Activated CD8-positive, alpha-beta T cell treated with anti-CD3 and anti-CD28 coated beads for 36 hours (primary cell): Measurements from ENCODE around the gene RPS19. TPM values are rescaled to one million over a fixed set of nuclear protein-coding genes. Genes with fewer than 3 reads are reported as not detected.
A peak's percentile ranks its signal among the peaks of the same experiment; 100 is the strongest.

Source experiments
- ATAC-seq: fragments of 200-7000 bp; cut with Tn5 transposase; one replicate; pipeline ENCODE4 v1.10.0; 2021; ENCODE audit warnings: mild to moderate bottlenecking, moderate library complexity
- CTCF ChIA-PET: fragments of 350-600 bp; sonication (Branson Sonifier 250); formaldehyde crosslinking; loops from one replicate; lab custom pipeline; 2021; ENCODE audit warnings: antibody characterized with exemption; lab: Charles Lee
- POLR2A ChIA-PET: fragments of 350-600 bp; sonication (Branson Sonifier 250); formaldehyde crosslinking; loops from one replicate; lab custom pipeline; 2021; ENCODE audit warnings: antibody characterized with exemption; lab: Charles Lee
- DNase-seq: peaks from one replicate; pipeline ENCODE4 v3.0.0-alpha.2; 2020
- H3K27ac Mint-ChIP-seq: one replicate; pipeline ENCODE4 v1.8.0; 2021; ENCODE audit warnings: mild to moderate bottlenecking, mixed read lengths
- H3K27me3 Mint-ChIP-seq: one replicate; pipeline ENCODE4 v1.8.0; 2021; ENCODE audit warnings: mixed read lengths
- H3K36me3 Mint-ChIP-seq: one replicate; pipeline ENCODE4 v1.8.0; 2021; ENCODE audit warnings: low read depth, mixed read lengths
- H3K4me1 Mint-ChIP-seq: one replicate; pipeline ENCODE4 v1.8.0; 2021; ENCODE audit warnings: low read depth, mixed read lengths
- H3K4me3 Mint-ChIP-seq: one replicate; pipeline ENCODE4 v1.8.0; 2021; ENCODE audit warnings: mild to moderate bottlenecking, moderate library complexity, mixed read lengths
- H3K9me3 Mint-ChIP-seq: one replicate; pipeline ENCODE4 v1.8.0; 2021; ENCODE audit warnings: mixed read lengths
- CTCF ChIP-seq: fragments of 200-600 bp; IDR thresholded peaks from one replicate; pipeline ENCODE4 v1.8.0; 2022; ENCODE audit warnings: antibody characterized with exemption, mild to moderate bottlenecking
- intact Hi-C: fragments of 100-400 bp; cut with micrococcal nuclease; formaldehyde crosslinking; loops from one replicate; pipeline ENCODE4 v1.10.0; 2022
- total RNA-seq, 2 experiments: library from RNA; stranded (reverse); gene quantifications; one replicate each; pipeline ENCODE4 v1.2.3, GENCODE V29; 2021

The RPS19 gene
- total RNA-seq, 2 experiments from 2014 or later: 3,454 to 3,479 TPM

GRCh38 chr19:41883463-41883820 is 23.4 kb downstream of the RPS19 start:
- Mint-ChIP-seq H3K27me3 (no peaks in the 10 kb centered on the region), H3K9me3 (no peaks in the 10 kb centered on the region), H3K27ac (peak overlapping the region; percentile 94), H3K4me1 (peaks cover 49% of the 10 kb centered on the region), H3K4me3 (peak overlapping the region; percentile 73), H3K36me3 (peaks cover 31% of the 10 kb centered on the region)
- intact Hi-C loops: no loop called here
- ATAC-seq (no peak), DNase-seq (peak; percentile 28)
- ChIA-PET POLR2A (interaction anchor here (1.0 to 13.9 kb wide), 6 partner anchors 11 to 75 kb away, joined by 3 to 282 read pairs (median 33); partner anchors contain the start of genes CD79A and RPS19), CTCF (interaction anchor here (6.3 kb wide), 1 partner anchor 10 kb away, joined by 61 read pairs; no protein-coding TSS in a partner anchor)
- TF ChIP-seq CTCF: no peak

- intact Hi-C loops: no loop called here
- TF ChIP-seq CTCF: no peak
- H3K4me1 Mint-ChIP-seq: peaks cover 50% of the 10 kb centered on the region
- peaks cover 37% of the 10 kb centered on the region for H3K36me3 Mint-ChIP-seq
- H3K27ac Mint-ChIP-seq: peak overlapping the region; percentile 94
- no peaks in the 10 kb centered on the region for H3K9me3 Mint-ChIP-seq
- no peaks in the 10 kb centered on the region for H3K27me3 Mint-ChIP-seq
- ATAC-seq (peak; percentile 73), DNase-seq (peak; percentile 94)
- POLR2A ChIA-PET: interaction anchor here (0.9 to 13.9 kb wide), 14 partner anchors 12 to 75 kb away, joined by 3 to 282 read pairs (median 6); partner anchors contain the start of genes CD79A, RABAC1 and RPS19
- CTCF ChIA-PET: interaction anchor here (0.8 to 6.3 kb wide), 5 partner anchors 10 to 89 kb away, joined by 3 to 61 read pairs (median 16); partner anchors contain the start of gene RPS19
- peak overlapping the region; percentile 73 for H3K4me3 Mint-ChIP-seq
Measured at GRCh38 chr19:41883821-41884733, 24.0 kb downstream of the RPS19 start.

GRCh38 chr19:41886761-41887710 is 27.0 kb downstream of the RPS19 start:
- ATAC-seq: peak; percentile 45
- CTCF ChIA-PET: interaction anchor here (0.7 to 6.3 kb wide), 12 partner anchors 9 to 71 kb away, joined by 3 to 61 read pairs (median 7); partner anchors contain the start of genes RABAC1 and RPS19
- DNase-seq: peak; percentile 88
- H3K9me3 Mint-ChIP-seq: no peaks in the 10 kb centered on the region
- peak overlapping the region; percentile 73 for H3K4me3 Mint-ChIP-seq
- peaks cover 57% of the 10 kb centered on the region for H3K36me3 Mint-ChIP-seq
- peaks cover 58% of the 10 kb centered on the region for H3K4me1 Mint-ChIP-seq
- POLR2A ChIA-PET: interaction anchor here (0.6 to 13.9 kb wide), 14 partner anchors 9 to 70 kb away, joined by 3 to 282 read pairs (median 6); partner anchors contain the start of genes CD79A and RPS19
- H3K27me3 Mint-ChIP-seq: no peaks in the 10 kb centered on the region
- intact Hi-C loops: loop anchor here (5.0 kb wide), 1 partner anchor 60 kb away; no protein-coding TSS in a partner anchor
- H3K27ac Mint-ChIP-seq: peak overlapping the region; percentile 93
- TF ChIP-seq CTCF: no peak

GRCh38 chr19:41887711-41888382 is 27.8 kb downstream of the RPS19 start:
- Mint-ChIP-seq H3K27me3 (no peaks in the 10 kb centered on the region), H3K4me1 (peaks cover 57% of the 10 kb centered on the region), H3K27ac (peak overlapping the region; percentile 93), H3K4me3 (peak overlapping the region; percentile 73), H3K36me3 (peaks cover 62% of the 10 kb centered on the region), H3K9me3 (no peaks in the 10 kb centered on the region)
- TF ChIP-seq CTCF: peak; percentile 50
- CTCF ChIA-PET: interaction anchor here (0.6 to 6.3 kb wide), 13 partner anchors 11 to 64 kb away, joined by 3 to 61 read pairs (median 6); partner anchors contain the start of gene RPS19
- ATAC-seq (peak; percentile 57), DNase-seq (peak; percentile 96)
- POLR2A ChIA-PET: interaction anchor here (0.6 to 13.9 kb wide), 12 partner anchors 14 to 1854 kb away, joined by 3 to 282 read pairs (median 4); partner anchors contain the start of genes CD79A, RABAC1 and RPS19
- intact Hi-C loops: loop anchor here (5.0 kb wide), 1 partner anchor 59 kb away; no protein-coding TSS in a partner anchor
